IMR-90 (cell line): ENCODE measurements around the gene CAMTA1.

Source experiments
- CEBPB ChIP-seq: IDR thresholded peaks from 2 replicates; pipeline ENCODE4 v1.6.1; 2012; ENCODE audit warnings: low read depth, low read length, improper control_type of control experiment
- CHD1 ChIP-seq: IDR thresholded peaks from 2 replicates; pipeline ENCODE4 v1.6.1; 2012; ENCODE audit warnings: low read depth, low read length, improper control_type of control experiment
- ELK1 ChIP-seq: fragments of 150-350 bp; IDR thresholded peaks from 2 replicates; pipeline ENCODE4 v1.6.1; 2016; ENCODE audit warnings: low read depth, mild to moderate bottlenecking, low read length, moderate library complexity, borderline replicate concordance
- MAFK ChIP-seq: IDR thresholded peaks from 2 replicates; pipeline ENCODE4 v1.6.1; 2012; ENCODE audit warnings: low read depth, low read length, improper control_type of control experiment
- POLR2A ChIP-seq: IDR thresholded peaks from 2 replicates; pipeline ENCODE4 v1.6.1; 2012; ENCODE audit warnings: mild to moderate bottlenecking, low read depth, low read length
- RAD21 ChIP-seq: IDR thresholded peaks from 2 replicates; pipeline ENCODE4 v1.6.1; 2012; ENCODE audit warnings: low read length, improper control_type of control experiment
- RCOR1 ChIP-seq: IDR thresholded peaks from 2 replicates; pipeline ENCODE4 v1.6.1; 2012; ENCODE audit warnings: mild to moderate bottlenecking, low read length, improper control_type of control experiment; ENCODE audit not compliant: insufficient replicate concordance
- SMC3 ChIP-seq: fragments of 150-350 bp; IDR thresholded peaks from 2 replicates; pipeline ENCODE4 v1.6.1; 2016; ENCODE audit warnings: low read depth, mild to moderate bottlenecking, antibody characterized with exemption, low read length, moderate library complexity
- TF ChIP-seq, protein P1 (sequence below): fragments of 150-350 bp; IDR thresholded peaks from 2 replicates; pipeline ENCODE4 v1.6.1; 2017; ENCODE audit warnings: mild to moderate bottlenecking, antibody characterized with exemption, low read length, low read depth
- TF ChIP-seq, protein P2 (sequence below): conservative IDR thresholded peaks from 2 replicates; pipeline ENCODE4 v1.5.1; 2012; ENCODE audit warnings: mild to moderate bottlenecking, low read depth, low read length, improper control_type of control experiment

DNA sequence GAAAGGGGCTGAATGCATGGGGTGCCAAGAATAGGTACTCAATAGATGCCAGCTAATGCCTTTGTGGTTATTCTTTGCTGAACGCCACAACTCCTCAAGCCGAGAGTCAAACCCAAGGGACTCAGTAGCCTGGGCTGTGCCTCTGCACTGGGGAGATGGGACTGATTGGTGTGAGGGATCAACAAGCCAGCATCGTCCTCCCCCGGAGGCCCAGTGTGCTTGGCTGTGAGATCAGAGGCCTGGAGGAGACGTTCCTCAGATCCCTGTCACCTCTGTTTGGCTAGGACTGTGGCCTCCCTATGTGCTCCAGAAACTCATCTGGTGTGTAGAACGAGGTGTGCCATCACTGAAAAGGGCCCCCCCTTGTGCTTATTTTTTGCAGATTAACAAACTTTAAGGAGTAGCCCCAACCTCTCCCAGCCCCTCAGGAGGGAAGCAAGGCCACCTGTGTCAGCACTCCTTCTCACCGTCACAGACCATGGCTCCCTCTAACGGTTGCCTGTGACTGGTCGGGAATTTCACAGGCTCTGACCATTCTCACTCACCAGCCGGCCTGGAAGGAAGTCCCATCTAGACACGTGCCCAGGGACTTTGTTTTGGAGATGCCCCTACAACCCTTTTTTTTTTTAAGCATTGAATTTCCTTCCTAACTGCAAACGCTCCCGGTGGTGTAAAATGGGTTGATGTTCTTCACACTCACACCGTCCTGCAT, 791.8 kb downstream of the CAMTA1 start:
- TF ChIP-seq, protein P1, sequence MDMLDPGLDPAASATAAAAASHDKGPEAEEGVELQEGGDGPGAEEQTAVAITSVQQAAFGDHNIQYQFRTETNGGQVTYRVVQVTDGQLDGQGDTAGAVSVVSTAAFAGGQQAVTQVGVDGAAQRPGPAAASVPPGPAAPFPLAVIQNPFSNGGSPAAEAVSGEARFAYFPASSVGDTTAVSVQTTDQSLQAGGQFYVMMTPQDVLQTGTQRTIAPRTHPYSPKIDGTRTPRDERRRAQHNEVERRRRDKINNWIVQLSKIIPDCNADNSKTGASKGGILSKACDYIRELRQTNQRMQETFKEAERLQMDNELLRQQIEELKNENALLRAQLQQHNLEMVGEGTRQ, result no peak
- TF ChIP-seq, protein P2, sequence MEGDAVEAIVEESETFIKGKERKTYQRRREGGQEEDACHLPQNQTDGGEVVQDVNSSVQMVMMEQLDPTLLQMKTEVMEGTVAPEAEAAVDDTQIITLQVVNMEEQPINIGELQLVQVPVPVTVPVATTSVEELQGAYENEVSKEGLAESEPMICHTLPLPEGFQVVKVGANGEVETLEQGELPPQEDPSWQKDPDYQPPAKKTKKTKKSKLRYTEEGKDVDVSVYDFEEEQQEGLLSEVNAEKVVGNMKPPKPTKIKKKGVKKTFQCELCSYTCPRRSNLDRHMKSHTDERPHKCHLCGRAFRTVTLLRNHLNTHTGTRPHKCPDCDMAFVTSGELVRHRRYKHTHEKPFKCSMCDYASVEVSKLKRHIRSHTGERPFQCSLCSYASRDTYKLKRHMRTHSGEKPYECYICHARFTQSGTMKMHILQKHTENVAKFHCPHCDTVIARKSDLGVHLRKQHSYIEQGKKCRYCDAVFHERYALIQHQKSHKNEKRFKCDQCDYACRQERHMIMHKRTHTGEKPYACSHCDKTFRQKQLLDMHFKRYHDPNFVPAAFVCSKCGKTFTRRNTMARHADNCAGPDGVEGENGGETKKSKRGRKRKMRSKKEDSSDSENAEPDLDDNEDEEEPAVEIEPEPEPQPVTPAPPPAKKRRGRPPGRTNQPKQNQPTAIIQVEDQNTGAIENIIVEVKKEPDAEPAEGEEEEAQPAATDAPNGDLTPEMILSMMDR, result peak; percentile 47
- TF ChIP-seq CHD1 (no peak), MAFK (no peak), RAD21 (peak; percentile 60), RCOR1 (no peak), SMC3 (peak; percentile 35; the same call in 1 of the 2 replicates), POLR2A (no peak), ELK1 (no peak), CEBPB (no peak)
